GM12875 (cell line): ENCODE results near the gene CC2D1B.

Source experiments
- H3K4me3 ChIP-seq: one replicate; pipeline ENCODE4 v1.5.1; 2011; ENCODE audit warnings: low read depth, low read length, control low read depth
- TF ChIP-seq, protein P1 (sequence below): IDR thresholded peaks from 2 replicates; pipeline ENCODE4 v1.5.1; 2011; ENCODE audit warnings: low read depth, mild to moderate bottlenecking, control low read depth, inconsistent platforms, low read length, moderate library complexity, borderline replicate concordance; ENCODE audit not compliant: insufficient read depth

CC2D1B gene

DNA sequence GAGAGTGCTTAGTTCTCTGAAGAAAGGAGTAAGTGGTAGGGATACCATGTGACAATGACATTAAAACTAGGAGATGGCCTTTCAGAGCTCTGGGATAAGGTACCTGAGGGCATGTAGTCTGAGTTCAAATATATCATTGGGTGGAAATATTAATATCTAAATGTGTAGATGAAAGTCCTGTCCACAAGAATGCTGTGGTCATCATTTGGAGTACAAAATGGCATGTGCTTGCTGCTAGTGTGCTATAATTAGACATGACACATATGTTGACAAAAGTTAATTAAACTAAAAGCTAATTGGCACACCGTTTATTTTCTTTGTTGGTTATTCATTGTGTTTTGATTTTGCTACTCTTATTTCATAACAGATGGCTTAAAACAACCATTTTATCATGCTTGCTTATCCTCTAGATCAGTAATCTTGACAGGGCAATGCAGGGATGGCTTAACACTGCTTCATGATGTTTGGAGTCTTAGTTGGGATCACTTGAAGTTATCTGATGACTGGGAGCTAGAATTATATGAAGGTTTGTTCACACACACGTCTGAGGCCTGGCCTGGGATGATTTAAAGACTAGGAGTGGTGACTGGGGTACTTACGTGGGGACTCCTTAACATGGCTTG is 31.0 kb downstream of the CC2D1B start:
- H3K4me3 ChIP-seq, result no peak overlapping the region
- TF ChIP-seq, protein P1, sequence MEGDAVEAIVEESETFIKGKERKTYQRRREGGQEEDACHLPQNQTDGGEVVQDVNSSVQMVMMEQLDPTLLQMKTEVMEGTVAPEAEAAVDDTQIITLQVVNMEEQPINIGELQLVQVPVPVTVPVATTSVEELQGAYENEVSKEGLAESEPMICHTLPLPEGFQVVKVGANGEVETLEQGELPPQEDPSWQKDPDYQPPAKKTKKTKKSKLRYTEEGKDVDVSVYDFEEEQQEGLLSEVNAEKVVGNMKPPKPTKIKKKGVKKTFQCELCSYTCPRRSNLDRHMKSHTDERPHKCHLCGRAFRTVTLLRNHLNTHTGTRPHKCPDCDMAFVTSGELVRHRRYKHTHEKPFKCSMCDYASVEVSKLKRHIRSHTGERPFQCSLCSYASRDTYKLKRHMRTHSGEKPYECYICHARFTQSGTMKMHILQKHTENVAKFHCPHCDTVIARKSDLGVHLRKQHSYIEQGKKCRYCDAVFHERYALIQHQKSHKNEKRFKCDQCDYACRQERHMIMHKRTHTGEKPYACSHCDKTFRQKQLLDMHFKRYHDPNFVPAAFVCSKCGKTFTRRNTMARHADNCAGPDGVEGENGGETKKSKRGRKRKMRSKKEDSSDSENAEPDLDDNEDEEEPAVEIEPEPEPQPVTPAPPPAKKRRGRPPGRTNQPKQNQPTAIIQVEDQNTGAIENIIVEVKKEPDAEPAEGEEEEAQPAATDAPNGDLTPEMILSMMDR, result no peak

DNA sequence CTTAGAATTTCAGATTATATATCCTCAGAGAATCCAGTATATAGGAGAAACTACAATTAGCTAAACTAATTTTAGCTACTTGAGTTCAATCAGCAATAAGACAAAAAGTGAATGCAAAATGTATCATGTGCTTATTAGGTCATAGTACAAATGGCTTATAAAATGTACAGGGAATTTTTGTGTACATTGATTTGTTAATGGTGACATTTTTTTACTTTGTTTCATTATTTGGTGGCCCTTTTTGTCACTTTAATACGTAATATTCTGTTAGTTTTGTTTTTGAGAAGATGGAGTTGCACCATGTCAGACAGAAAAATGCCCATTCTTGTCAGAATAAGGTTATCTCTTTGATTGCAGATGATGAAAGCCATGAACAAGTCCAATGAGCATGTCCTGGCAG is 33.6 kb downstream of the CC2D1B start:
- H3K4me3 ChIP-seq, result no peak overlapping the region
- TF ChIP-seq, protein P1, result no peak

DNA sequence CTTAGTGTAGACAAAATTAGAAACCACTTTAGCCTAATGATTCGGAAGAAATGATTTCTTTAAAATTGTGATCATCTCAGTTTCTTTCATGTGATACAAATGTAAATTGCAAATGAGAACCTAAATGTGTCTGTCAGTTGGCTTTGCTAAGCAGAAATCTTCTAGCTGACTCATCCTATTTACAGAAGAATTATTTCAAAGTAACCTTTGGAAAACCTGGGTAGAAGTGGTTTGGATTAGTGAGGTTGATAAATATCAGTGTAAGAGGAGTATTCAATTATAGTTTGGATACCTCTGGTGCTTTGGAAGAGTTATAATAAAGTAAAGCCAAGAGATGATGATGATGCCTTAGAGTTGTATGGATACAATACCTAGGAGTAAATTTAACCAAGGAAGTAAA is 37.4 kb downstream of the CC2D1B start:
- H3K4me3 ChIP-seq, result no peak overlapping the region
- TF ChIP-seq, protein P1, result no peak

DNA sequence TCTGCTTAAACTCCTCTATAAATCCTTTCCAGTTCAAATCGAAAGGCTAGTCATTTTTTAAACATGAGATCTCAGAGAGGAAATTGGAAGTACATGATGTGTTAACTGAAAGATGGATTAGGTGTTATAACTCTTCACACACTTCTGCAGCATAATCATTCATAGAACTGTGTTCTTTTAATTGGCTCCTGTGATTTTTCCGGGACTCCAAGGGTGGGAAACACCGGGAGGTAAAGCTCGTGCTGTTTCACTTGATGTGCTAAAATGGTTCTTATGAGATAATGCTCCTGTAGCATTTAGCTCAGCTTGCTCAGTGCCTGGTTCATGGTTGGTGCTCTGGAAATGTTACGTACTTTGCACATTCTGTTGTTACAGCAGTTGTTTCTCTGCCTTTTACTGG is 40.2 kb downstream of the CC2D1B start:
- no peak overlapping the region for H3K4me3 ChIP-seq
- TF ChIP-seq, protein P1, result no peak

DNA sequence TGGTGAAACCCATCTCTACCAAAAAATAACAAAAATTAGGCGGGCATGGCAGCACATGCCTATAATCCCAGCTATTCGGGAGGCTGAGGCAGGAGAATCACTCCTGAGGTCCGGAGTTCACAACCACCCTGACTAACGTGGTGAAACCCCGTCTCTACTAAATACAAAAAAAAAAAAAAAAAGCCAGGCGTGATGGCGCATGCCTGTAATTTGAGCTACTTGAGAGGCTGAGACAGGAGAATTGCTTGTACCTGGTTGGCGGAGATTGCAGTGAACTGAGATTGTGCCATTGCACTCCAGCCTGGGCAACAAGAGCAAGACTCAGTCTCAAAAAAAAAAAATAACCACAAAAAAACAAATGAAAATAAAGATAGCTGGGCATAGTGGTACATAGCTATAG is 42.3 kb downstream of the CC2D1B start:
- TF ChIP-seq, protein P1, result no peak
- H3K4me3 ChIP-seq, result no peak overlapping the region

DNA sequence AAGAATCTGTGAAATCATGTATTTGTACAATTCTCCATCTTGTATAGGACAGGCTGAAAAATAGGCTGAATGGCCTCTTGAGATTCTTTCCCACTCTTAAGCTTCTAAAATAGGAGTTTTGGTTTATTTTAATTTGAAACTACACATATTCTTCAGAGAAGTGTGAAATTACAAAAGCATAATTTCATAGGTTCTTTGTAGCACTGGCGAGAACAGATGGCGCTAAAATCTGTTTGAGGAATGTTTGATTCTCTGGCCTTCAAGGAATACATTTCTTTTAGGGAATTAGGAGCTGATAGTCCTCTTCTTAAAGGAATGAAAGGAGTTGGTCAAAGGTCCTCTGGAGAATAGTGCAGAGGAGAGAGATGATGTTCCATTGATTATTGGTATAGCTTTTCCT is 44.9 kb downstream of the CC2D1B start:
- TF ChIP-seq, protein P1, result no peak
- no peak overlapping the region for H3K4me3 ChIP-seq

DNA sequence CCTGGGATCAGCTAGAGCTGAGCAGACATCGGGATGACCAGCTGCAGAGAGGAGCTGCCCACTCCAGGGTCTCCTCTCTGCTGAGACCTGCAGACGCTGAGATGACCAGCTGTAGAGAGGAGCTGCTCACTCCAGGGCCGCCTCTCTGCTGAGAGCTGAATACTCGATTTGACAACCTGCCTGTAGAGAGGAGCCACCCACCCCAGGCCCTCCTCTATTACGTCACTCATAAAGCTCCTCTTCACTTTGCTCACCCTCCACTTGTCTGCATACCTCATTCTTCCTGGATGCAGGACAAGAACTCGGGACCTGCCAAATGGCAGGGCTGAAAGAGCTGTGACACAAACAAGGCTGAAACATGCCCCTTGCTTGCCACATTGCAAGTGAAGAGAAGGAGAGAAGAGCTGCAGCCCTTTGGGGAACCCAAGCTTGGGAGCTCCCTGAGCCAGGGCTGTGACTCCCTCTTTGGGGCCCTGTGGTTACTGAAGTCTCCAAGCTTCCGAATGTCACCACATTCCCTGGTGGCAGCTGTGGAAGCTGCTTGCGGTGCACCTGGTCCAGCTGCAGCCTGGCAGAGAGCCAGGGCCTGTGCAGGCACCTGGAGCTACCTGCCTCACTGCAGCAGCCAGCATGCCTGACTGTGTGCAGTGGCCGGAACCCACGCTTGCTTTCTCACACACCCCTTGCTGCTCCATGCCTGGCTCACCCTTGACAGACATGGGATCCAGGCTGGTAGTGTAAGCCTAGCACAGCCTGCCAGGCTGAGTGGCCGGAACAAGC is 59.6 kb downstream of the CC2D1B start:
- no peak overlapping the region for H3K4me3 ChIP-seq
- TF ChIP-seq, protein P1, result no peak
